ENCODE results near the gene MYO18B. TPM values are rescaled to one million over a fixed set of nuclear protein-coding genes. Genes with fewer than 3 reads are reported as not detected.

Gene MYO18B
- total and polyA plus RNA-seq, 2 donors (not counting 1 experiment from before 2014, with no cell fraction given), result 0.15 TPM; not detected in 1

DNA sequence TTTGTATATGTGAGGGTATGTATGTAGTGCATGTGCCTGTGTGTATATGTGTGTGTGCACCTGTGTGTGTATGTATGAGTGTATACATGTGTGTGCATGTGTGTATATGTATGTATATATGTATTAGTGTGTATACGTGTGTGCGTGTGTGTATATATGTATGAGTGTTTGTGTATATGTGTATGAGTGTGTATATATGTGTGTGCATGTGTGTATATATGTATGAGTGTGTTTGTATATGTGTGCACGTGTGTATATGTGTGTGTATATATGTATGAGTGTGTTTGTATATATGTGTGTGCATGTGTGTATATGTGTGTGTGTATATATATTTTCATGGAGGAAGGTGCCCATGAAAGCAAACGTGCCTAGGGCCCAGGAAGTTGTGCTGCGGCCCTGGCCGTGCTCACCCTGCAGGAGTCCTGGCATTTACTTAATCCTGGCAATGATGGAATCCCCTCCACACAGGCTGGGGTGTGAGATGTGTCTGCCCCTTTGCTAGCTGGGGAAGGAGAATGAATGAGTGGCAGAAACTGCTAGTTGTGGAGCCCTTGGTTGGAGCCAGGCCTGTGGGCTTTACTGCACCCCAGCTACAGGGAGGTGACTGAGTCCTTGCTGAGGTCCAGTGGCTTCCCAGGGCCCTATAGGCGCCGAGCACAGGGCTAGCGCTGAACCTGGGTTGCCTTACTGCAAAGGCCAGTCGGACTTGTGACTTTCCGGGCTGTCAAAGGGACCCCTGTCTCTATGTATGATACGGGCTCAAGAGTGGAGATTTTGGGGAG lies 97.2 kb downstream of the MYO18B start:
- intact Hi-C loops (cut with micrococcal nuclease), result no loop called here
- POLR2A ChIA-PET, result no interaction called here
- H3K4me3 Mint-ChIP-seq, result no peak overlapping the region
- H3K9ac ChIP-seq (ENCODE audit: low read length), result no peak overlapping the region
- no peaks in the 10 kb centered on the region for H3K4me1 ChIP-seq (ENCODE audit: control insufficient read depth in 2 of 2, insufficient read depth in 2 of 2, low read length in 2 of 2)
- H3K9me3 Mint-ChIP-seq (ENCODE audit: insufficient read depth), result no peaks in the 10 kb centered on the region
- no peaks in the 10 kb centered on the region for H3K79me2 ChIP-seq (ENCODE audit: control insufficient read depth, insufficient read depth, low read length)
- no peaks in the 10 kb centered on the region for H3K27me3 ChIP-seq (replicated peaks in 1 of 4; ENCODE audit: control extremely low read depth in 1 of 4, control insufficient read depth in 3 of 4, insufficient read depth in 4 of 4, low read length in 3 of 4)
- CTCF ChIA-PET, result no interaction called here
- no peaks in the 10 kb centered on the region for H3K36me3 ChIP-seq (replicated peaks in 1 of 2; ENCODE audit: control extremely low read depth in 1 of 2, control insufficient read depth in 1 of 2, extremely low read depth in 1 of 2, insufficient read depth in 2 of 2, low read length in 1 of 2)
- no peaks in the 10 kb centered on the region for H4K20me1 ChIP-seq (ENCODE audit: control insufficient read depth, insufficient read depth, low read length, poor library complexity, severe bottlenecking)
- ATAC-seq (ENCODE audit: low read depth) (no peak), DNase-seq (no peak)
- no peak for TF ChIP-seq EZH2 (IDR thresholded peaks at IDR 0.05; ENCODE audit: borderline replicate concordance, insufficient read depth, low read depth, low read length, poor library complexity, severe bottlenecking)
- TF ChIP-seq, protein P1, sequence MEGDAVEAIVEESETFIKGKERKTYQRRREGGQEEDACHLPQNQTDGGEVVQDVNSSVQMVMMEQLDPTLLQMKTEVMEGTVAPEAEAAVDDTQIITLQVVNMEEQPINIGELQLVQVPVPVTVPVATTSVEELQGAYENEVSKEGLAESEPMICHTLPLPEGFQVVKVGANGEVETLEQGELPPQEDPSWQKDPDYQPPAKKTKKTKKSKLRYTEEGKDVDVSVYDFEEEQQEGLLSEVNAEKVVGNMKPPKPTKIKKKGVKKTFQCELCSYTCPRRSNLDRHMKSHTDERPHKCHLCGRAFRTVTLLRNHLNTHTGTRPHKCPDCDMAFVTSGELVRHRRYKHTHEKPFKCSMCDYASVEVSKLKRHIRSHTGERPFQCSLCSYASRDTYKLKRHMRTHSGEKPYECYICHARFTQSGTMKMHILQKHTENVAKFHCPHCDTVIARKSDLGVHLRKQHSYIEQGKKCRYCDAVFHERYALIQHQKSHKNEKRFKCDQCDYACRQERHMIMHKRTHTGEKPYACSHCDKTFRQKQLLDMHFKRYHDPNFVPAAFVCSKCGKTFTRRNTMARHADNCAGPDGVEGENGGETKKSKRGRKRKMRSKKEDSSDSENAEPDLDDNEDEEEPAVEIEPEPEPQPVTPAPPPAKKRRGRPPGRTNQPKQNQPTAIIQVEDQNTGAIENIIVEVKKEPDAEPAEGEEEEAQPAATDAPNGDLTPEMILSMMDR (IDR thresholded peaks at IDR 0.05), result no peak
- H3K9me3 ChIP-seq (ENCODE audit: control extremely low read depth in 1 of 3, control insufficient read depth in 2 of 3, insufficient read depth in 1 of 3, low read length in 2 of 3), result no peaks in the 10 kb centered on the region
- H3K27me3 Mint-ChIP-seq, result peaks cover 16% of the 10 kb centered on the region
- WGBS (ENCODE audit: insufficient coverage), result 72% methylated on average over 10 of the region's 12 CpGs
- no peak overlapping the region for H3K27ac Mint-ChIP-seq
- no peak overlapping the region for H2AFZ ChIP-seq (ENCODE audit: insufficient read depth, low read depth, low read length, poor library complexity, severe bottlenecking)
- no peaks in the 10 kb centered on the region for H3K4me1 Mint-ChIP-seq
- no peak overlapping the region for H3K4me2 ChIP-seq (replicated peaks; ENCODE audit: low read depth, low read length, poor library complexity, severe bottlenecking)
- no peak overlapping the region for H3K27ac ChIP-seq (ENCODE audit: low read length in 2 of 2)
- H3K4me3 ChIP-seq (ENCODE audit: control extremely low read depth in 1 of 5, extremely low read depth in 1 of 5, insufficient read depth in 1 of 5, low read depth in 2 of 5, low read length in 4 of 5), result no peak overlapping the region

DNA sequence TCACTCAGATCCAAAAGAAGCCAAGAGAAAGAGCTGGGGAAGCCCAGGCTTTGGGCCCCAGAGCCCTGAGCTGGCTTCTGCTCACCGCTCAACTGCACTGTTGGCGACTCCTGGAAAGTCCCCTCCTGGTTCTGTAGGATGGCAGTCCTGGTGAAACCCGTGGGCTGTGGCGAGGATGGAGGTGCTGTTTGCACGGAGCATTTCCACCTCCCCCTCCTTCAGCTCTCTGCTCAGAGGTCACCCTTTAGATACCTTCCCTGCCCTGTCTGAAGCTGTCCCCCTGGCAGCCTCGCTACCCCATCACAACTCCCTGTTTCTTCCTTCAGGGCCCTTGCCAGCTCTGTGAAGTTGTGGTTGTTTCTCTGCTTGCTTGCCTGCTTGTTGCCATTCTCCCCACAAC lies 97.8 kb downstream of the MYO18B start:
- Histone ChIP-seq H2AFZ (ENCODE audit: insufficient read depth, low read depth, low read length, poor library complexity, severe bottlenecking) (no peak overlapping the region), H3K27ac (ENCODE audit: low read length in 2 of 2) (no peak overlapping the region), H3K4me3 (ENCODE audit: control extremely low read depth in 1 of 5, extremely low read depth in 1 of 5, insufficient read depth in 1 of 5, low read depth in 2 of 5, low read length in 4 of 5) (no peak overlapping the region), H3K27me3 (replicated peaks in 1 of 4; ENCODE audit: control extremely low read depth in 1 of 4, control insufficient read depth in 3 of 4, insufficient read depth in 4 of 4, low read length in 3 of 4) (no peaks in the 10 kb centered on the region), H3K79me2 (ENCODE audit: control insufficient read depth, insufficient read depth, low read length) (no peaks in the 10 kb centered on the region), H3K9ac (ENCODE audit: low read length) (no peak overlapping the region), H3K9me3 (ENCODE audit: control extremely low read depth in 1 of 3, control insufficient read depth in 2 of 3, insufficient read depth in 1 of 3, low read length in 2 of 3) (no peaks in the 10 kb centered on the region), H3K4me2 (replicated peaks; ENCODE audit: low read depth, low read length, poor library complexity, severe bottlenecking) (no peak overlapping the region), H3K4me1 (ENCODE audit: control insufficient read depth in 2 of 2, insufficient read depth in 2 of 2, low read length in 2 of 2) (no peaks in the 10 kb centered on the region), H4K20me1 (ENCODE audit: control insufficient read depth, insufficient read depth, low read length, poor library complexity, severe bottlenecking) (no peaks in the 10 kb centered on the region), H3K36me3 (replicated peaks in 1 of 2; ENCODE audit: control extremely low read depth in 1 of 2, control insufficient read depth in 1 of 2, extremely low read depth in 1 of 2, insufficient read depth in 2 of 2, low read length in 1 of 2) (no peaks in the 10 kb centered on the region)
- H3K4me1 Mint-ChIP-seq, result no peaks in the 10 kb centered on the region
- CTCF ChIA-PET, result no interaction called here
- no peak for ATAC-seq (ENCODE audit: low read depth)
- 82% methylated on average over 5 of the region's 6 CpGs for WGBS (ENCODE audit: insufficient coverage)
- H3K27me3 Mint-ChIP-seq, result peaks cover 16% of the 10 kb centered on the region
- no peak overlapping the region for H3K27ac Mint-ChIP-seq
- H3K9me3 Mint-ChIP-seq (ENCODE audit: insufficient read depth), result no peaks in the 10 kb centered on the region
- intact Hi-C loops (cut with micrococcal nuclease), result no loop called here
- DNase-seq, result no peak
- POLR2A ChIA-PET, result no interaction called here
- no peak overlapping the region for H3K4me3 Mint-ChIP-seq
- TF ChIP-seq, protein P1 (IDR thresholded peaks at IDR 0.05), result no peak
- TF ChIP-seq EZH2 (IDR thresholded peaks at IDR 0.05; ENCODE audit: borderline replicate concordance, insufficient read depth, low read depth, low read length, poor library complexity, severe bottlenecking), result no peak
